GM12801 (cell line): Measurements from ENCODE around the gene C1orf35.

ENCODE experiments used
- TF ChIP-seq, protein P1 (sequence below): IDR thresholded peaks from one replicate; pipeline ENCODE4 v1.5.1; 2011; ENCODE audit warnings: control low read depth; ENCODE audit not compliant: insufficient read length; ENCODE audit errors: extremely low read depth

Gene C1orf35

GRCh38 chr1:228107636-228108035 lies 4.5 kb upstream of the C1orf35 start:
- TF ChIP-seq, protein P1, sequence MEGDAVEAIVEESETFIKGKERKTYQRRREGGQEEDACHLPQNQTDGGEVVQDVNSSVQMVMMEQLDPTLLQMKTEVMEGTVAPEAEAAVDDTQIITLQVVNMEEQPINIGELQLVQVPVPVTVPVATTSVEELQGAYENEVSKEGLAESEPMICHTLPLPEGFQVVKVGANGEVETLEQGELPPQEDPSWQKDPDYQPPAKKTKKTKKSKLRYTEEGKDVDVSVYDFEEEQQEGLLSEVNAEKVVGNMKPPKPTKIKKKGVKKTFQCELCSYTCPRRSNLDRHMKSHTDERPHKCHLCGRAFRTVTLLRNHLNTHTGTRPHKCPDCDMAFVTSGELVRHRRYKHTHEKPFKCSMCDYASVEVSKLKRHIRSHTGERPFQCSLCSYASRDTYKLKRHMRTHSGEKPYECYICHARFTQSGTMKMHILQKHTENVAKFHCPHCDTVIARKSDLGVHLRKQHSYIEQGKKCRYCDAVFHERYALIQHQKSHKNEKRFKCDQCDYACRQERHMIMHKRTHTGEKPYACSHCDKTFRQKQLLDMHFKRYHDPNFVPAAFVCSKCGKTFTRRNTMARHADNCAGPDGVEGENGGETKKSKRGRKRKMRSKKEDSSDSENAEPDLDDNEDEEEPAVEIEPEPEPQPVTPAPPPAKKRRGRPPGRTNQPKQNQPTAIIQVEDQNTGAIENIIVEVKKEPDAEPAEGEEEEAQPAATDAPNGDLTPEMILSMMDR, result no peak

- TF ChIP-seq, protein P1, result no peak
Observed at GRCh38 chr1:228106800-228107054, 3.6 kb upstream of the C1orf35 start.

DNA sequence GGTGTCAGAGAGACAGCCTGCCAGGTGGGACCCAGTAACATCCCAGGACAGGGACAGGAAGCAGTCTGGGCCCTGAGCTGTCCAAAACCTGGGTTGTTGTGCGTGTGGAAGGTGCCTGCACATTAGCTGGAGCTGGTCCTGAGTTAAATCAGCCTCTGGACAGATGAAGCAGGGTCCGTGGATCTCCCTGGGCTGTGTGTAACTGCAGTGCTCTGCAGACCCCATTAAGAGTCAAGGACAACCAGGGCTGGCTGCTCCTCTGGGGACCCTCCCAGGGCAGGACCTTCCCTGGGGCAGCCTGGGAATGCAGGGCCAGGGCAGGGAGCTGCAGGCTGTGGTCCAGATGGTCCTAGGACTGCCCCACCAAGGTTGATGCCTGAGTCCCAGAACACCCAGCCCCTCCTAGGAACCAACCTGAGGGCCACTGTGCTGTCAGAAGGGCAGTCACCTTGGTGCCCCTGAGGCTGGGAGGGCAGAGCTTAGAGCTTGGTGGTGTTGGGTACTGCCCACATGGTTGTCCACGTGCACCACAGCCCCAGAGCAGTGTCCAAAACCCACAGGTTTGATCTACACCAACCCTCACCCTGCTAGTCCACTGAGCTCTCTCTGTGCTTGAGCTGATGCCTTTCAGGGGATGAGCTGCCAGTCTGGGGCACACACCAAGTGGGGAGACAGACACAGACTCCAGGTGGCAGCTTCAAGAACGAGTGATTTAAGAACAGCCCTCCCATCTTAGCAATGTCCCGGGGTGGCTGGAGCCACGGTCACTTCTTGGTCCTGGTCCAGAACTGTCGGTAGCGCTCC lies 3.1 kb upstream of the C1orf35 start:
- TF ChIP-seq, protein P1, result no peak

DNA sequence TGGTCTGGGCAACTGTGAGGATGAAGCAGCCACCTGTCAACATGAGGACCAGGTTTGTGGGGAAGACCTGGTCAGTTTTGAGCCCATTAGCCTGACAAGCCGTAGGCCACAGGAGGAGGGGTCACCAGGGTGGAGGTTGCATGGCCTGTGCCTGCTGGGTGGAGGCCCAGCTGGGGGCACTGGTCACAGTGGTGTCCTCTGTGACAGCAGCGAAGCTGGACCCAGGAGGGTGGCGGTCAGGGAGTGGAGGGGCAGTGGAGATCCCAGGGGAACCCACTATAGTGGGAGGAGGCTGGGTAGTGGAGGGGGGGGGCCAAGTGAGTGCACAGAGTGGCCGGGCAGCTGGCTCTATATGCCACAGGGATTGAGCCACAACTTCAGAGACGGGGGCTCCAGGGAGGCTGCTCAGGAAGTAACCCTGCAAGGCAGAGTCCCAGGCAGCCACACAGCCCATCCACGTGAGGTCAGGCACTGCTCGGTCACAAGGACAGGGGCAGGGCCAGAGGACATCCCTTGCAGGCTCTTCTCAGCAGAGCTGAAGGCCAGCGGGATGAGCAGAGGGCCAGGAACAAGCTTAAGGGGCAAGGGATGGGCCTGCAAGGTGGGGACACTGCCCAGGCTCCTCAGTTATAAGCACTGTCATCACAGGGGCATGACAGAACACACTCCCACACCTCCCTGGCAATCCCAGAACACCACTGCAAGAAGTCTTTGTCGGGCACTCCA lies 2.3 kb upstream of the C1orf35 start:
- TF ChIP-seq, protein P1, result no peak

GRCh38 chr1:228104526-228105269 lies 1.6 kb upstream of the C1orf35 start:
- TF ChIP-seq, protein P1, result no peak

DNA sequence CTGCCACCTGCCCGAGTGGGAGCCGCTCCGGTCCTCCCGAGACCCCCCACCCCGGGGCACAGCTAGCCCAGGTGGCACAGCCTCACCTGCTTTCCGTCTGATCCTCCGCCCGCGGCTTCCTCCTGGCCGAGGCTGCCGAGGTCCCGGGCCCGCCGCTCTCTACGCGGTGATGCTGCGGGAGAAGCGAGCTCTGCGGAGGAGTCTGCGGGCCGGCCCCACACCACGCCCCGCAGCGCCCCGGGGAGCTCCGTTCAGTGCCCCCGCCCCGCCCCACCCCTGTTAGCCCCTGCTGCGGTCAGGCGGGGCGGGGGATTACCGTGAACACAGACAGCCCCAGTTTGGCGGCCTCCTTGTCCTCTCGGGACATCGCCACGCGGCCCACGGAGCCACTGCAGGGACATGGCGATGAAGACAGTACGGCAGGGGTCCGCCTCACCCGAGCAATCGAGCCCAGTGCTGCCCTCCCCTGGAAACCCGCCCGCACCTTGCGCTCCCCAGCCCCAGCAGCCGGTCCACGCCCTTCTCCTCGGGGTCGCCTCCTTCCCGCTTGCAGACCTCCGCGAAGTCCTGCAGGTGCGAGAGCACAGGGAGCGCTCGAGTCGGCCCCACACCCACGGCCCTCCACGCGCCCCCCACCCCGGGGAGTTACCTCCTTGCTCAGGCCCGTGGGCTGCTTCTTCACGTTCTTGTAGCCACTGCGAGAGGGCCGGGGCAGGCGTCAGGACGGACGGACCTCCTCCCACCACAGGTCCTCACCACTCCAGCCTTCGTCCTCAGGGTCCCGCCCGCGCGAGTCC lies 933 bp downstream of the C1orf35 start:
- TF ChIP-seq, protein P1, result no peak

- TF ChIP-seq, protein P1, result no peak
Observed at GRCh38 chr1:228101614-228101993, 1.5 kb downstream of the C1orf35 start.
